Calu3 (cell line): ENCODE results near the gene SUMO3. TPM values are rescaled to one million over a fixed set of nuclear protein-coding genes. Genes with fewer than 3 reads are reported as not detected.
A peak's percentile ranks its signal among the peaks of the same experiment; 100 is the strongest.

Experiments
- BruUV-seq: library from RNA; stranded (reverse); fragments of 400-500 nt; replicated peaks from 2 replicates; lab custom pipeline; 2021; lab: Mats Ljungman, UMichigan
- CTCF ChIA-PET: fragments of 300-600 bp; sonication (Branson Sonifier 250); formaldehyde crosslinking; loops from one replicate; lab custom pipeline; 2022; ENCODE audit warnings: antibody characterized with exemption; lab: Charles Lee
- DNase-seq: peaks from one replicate; pipeline ENCODE4 v3.0.0; 2022
- H3K27ac Mint-ChIP-seq: one replicate; pipeline ENCODE4 v1.8.0; 2022; ENCODE audit warnings: mixed read lengths; ENCODE audit not compliant: unreplicated experiment
- H3K27me3 Mint-ChIP-seq: one replicate; pipeline ENCODE4 v1.8.0; 2022; ENCODE audit warnings: mixed read lengths; ENCODE audit not compliant: unreplicated experiment
- H3K36me3 Mint-ChIP-seq: one replicate; pipeline ENCODE4 v1.8.0; 2022; ENCODE audit warnings: mild to moderate bottlenecking, moderate library complexity, mixed read lengths; ENCODE audit not compliant: insufficient read depth, unreplicated experiment
- H3K4me1 Mint-ChIP-seq: one replicate; pipeline ENCODE4 v1.8.0; 2022; ENCODE audit warnings: mild to moderate bottlenecking, low read depth, mixed read lengths; ENCODE audit not compliant: unreplicated experiment
- H3K4me3 Mint-ChIP-seq: one replicate; pipeline ENCODE4 v1.8.0; 2022; ENCODE audit warnings: mild to moderate bottlenecking, low read depth, moderate library complexity, mixed read lengths; ENCODE audit not compliant: unreplicated experiment
- H3K9me3 Mint-ChIP-seq: one replicate; pipeline ENCODE4 v1.8.0; 2022; ENCODE audit warnings: low read depth, mixed read lengths; ENCODE audit not compliant: unreplicated experiment
- intact Hi-C: fragments of 100-400 bp; cut with micrococcal nuclease; formaldehyde crosslinking; loops from one replicate; pipeline ENCODE4 v1.10.0; 2022; ENCODE audit not compliant: unreplicated experiment
- total RNA-seq: library from RNA; stranded (reverse); gene quantifications from 2 replicates; pipeline ENCODE4 v1.2.3, GENCODE V29; 2022
- TF ChIP-seq, protein P1 (sequence below): fragments of 200-600 bp; IDR thresholded peaks from one replicate; pipeline ENCODE4 v1.8.0; 2022; ENCODE audit warnings: antibody characterized with exemption; ENCODE audit not compliant: unreplicated experiment

The SUMO3 gene
- total RNA-seq, 1 experiment from 2014 or later, result 56.7 TPM

GRCh38 chr21:44799646-44800045 lies 18.2 kb downstream of the SUMO3 start:
- no TSS peak for BruUV-seq
- TF ChIP-seq, protein P1, sequence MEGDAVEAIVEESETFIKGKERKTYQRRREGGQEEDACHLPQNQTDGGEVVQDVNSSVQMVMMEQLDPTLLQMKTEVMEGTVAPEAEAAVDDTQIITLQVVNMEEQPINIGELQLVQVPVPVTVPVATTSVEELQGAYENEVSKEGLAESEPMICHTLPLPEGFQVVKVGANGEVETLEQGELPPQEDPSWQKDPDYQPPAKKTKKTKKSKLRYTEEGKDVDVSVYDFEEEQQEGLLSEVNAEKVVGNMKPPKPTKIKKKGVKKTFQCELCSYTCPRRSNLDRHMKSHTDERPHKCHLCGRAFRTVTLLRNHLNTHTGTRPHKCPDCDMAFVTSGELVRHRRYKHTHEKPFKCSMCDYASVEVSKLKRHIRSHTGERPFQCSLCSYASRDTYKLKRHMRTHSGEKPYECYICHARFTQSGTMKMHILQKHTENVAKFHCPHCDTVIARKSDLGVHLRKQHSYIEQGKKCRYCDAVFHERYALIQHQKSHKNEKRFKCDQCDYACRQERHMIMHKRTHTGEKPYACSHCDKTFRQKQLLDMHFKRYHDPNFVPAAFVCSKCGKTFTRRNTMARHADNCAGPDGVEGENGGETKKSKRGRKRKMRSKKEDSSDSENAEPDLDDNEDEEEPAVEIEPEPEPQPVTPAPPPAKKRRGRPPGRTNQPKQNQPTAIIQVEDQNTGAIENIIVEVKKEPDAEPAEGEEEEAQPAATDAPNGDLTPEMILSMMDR, result no peak
- Mint-ChIP-seq H3K4me3 (peak overlapping the region; percentile 82), H3K36me3 (peaks cover 34% of the 10 kb centered on the region), H3K27ac (no peak overlapping the region), H3K27me3 (no peaks in the 10 kb centered on the region), H3K9me3 (no peaks in the 10 kb centered on the region), H3K4me1 (peaks cover 19% of the 10 kb centered on the region)
- intact Hi-C loops, result loop anchor here (10.0 kb wide), 3 partner anchors 75 to 325 kb away; partner anchors contain the start of gene PTTG1IP
- CTCF ChIA-PET, result interaction anchor here (0.6 to 2.1 kb wide), 3 partner anchors 128 to 329 kb away, joined by 3 to 8 read pairs (median 3); no protein-coding TSS in a partner anchor
- no peak for DNase-seq

GRCh38 chr21:44797775-44798174 lies 20.1 kb downstream of the SUMO3 start:
- no peak for DNase-seq
- Mint-ChIP-seq H3K9me3 (no peaks in the 10 kb centered on the region), H3K4me3 (no peak overlapping the region), H3K36me3 (peaks cover 24% of the 10 kb centered on the region), H3K27ac (no peak overlapping the region), H3K27me3 (no peaks in the 10 kb centered on the region), H3K4me1 (peaks cover 13% of the 10 kb centered on the region)
- BruUV-seq, result no TSS peak
- TF ChIP-seq, protein P1, result no peak
- intact Hi-C loops, result no loop called here
- CTCF ChIA-PET, result no interaction called here

DNA sequence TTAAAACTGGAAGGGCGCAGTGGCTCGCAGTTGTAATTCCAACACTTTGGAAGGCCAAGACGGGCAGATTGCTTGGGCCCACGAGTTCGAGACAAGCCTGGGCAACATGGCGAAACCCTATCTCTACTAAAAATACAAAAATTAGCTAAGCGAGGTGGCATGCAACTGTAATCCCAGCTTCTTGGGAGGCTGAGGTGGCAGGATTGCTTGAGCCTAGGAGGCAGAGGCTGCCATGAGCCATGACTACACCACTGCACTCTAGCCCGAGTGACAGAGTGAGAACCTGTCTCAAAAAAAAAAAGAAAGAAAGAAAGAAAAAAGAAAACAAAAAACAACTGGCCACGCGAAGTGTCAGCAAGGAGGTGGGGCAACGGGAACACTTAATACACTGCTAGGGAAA lies 22.5 kb downstream of the SUMO3 start:
- H3K27ac Mint-ChIP-seq, result no peak overlapping the region
- DNase-seq, result no peak
- peaks cover 11% of the 10 kb centered on the region for H3K4me1 Mint-ChIP-seq
- TF ChIP-seq, protein P1, result no peak
- no peaks in the 10 kb centered on the region for H3K27me3 Mint-ChIP-seq
- no peaks in the 10 kb centered on the region for H3K9me3 Mint-ChIP-seq
- BruUV-seq, result no TSS peak
- H3K4me3 Mint-ChIP-seq, result no peak overlapping the region
- intact Hi-C loops, result no loop called here
- H3K36me3 Mint-ChIP-seq, result peaks cover 3% of the 10 kb centered on the region
- CTCF ChIA-PET, result no interaction called here

- H3K27ac Mint-ChIP-seq, result no peak overlapping the region
- no peak for DNase-seq
- CTCF ChIA-PET, result interaction anchor here (0.7 to 1.5 kb wide), 6 partner anchors 51 to 455 kb away, joined by 3 to 28 read pairs (median 4); partner anchors contain the start of gene CFAP410
- no peaks in the 10 kb centered on the region for H3K4me1 Mint-ChIP-seq
- TF ChIP-seq, protein P1, result no peak
- H3K36me3 Mint-ChIP-seq, result peaks cover 3% of the 10 kb centered on the region
- no peak overlapping the region for H3K4me3 Mint-ChIP-seq
- no TSS peak for BruUV-seq
- intact Hi-C loops, result loop anchor here (2.0 kb wide), 1 partner anchor 283 kb away; no protein-coding TSS in a partner anchor
- no peaks in the 10 kb centered on the region for H3K9me3 Mint-ChIP-seq
- H3K27me3 Mint-ChIP-seq, result no peaks in the 10 kb centered on the region
Observed at GRCh38 chr21:44793592-44794374, 24.1 kb downstream of the SUMO3 start.
